Right lobe of liver (tissue), 4 donors: ENCODE data around the gene RAB1B.

Experiments
- CTCF ChIP-seq, 4 donors: fragments of 200-600 bp in 3 of 4; fragments of 450-650 bp in 1 of 4; IDR thresholded peaks; one replicate each; pipeline versions ENCODE4 v1.5.1 to v1.8.0; 2016 to 2022; ENCODE audit warnings: antibody characterized with exemption in 4 of 4, mild to moderate bottlenecking in 2 of 4
- POLR2A ChIP-seq: fragments of 450-650 bp; IDR thresholded peaks from one replicate; pipeline ENCODE4 v1.6.1; 2017; ENCODE audit warnings: antibody characterized with exemption, mild to moderate bottlenecking
- donor health status: DM: no; HTN: no; CAD: no.
- donor health status: DM: no; HTN: no; CAD: no.
- donor health status: DM: no; HTN: yes; CAD: no.

GRCh38 chr11:66267039-66267378 is 1.4 kb upstream of the RAB1B start:
- TF ChIP-seq CTCF (IDR thresholded peaks at IDR 0.05): no peak
- no peak for TF ChIP-seq POLR2A
